Panc1 (cell line): Measurements from ENCODE around the gene IL36G. TPM values are rescaled to one million over a fixed set of nuclear protein-coding genes. Genes with fewer than 3 reads are reported as not detected.

Experiments
- ATAC-seq: fragments of 200-7000 bp; cut with Tn5 transposase; 2 replicates; pipeline ENCODE4 v1.9.1; 2020; ENCODE audit warnings: mild to moderate bottlenecking, moderate library complexity
- BruUV-seq: library from RNA; stranded (reverse); fragments of 400-500 nt; replicated peaks from 2 replicates; lab custom pipeline; 2021; lab: Mats Ljungman, UMichigan
- CTCF ChIA-PET: fragments of 300-600 bp; sonication (Branson Sonifier 250); formaldehyde crosslinking; loops from one replicate; lab custom pipeline; 2022; ENCODE audit warnings: antibody characterized with exemption; lab: Charles Lee
- POLR2A ChIA-PET: fragments of 300-600 bp; sonication (Branson Sonifier 250); formaldehyde crosslinking; loops from one replicate; lab custom pipeline; 2022; ENCODE audit warnings: antibody characterized with exemption; lab: Charles Lee
- DNase-seq: peaks from one replicate; pipeline ENCODE4 v3.0.0-alpha.2; 2010; ENCODE audit warnings: low read depth, low spot score
- H3K27ac ChIP-seq: 2 replicates; pipeline ENCODE4 v1.5.1; 2011; ENCODE audit warnings: mild to moderate bottlenecking, low read length, inconsistent platforms
- H3K27me3 ChIP-seq: fragments of 200-500 bp; sonication (Bioruptor generic); 2 replicates; pipeline ENCODE4 v1.6.0; 2014; ENCODE audit warnings: low read length, inconsistent platforms; ENCODE audit not compliant: control insufficient read depth, insufficient read depth
- H3K36me3 ChIP-seq: fragments of 200-500 bp; sonication (Bioruptor generic); 2 replicates; pipeline ENCODE4 v1.5.1; 2014; ENCODE audit warnings: inconsistent platforms, mild to moderate bottlenecking, low read length, moderate library complexity; ENCODE audit not compliant: control insufficient read depth, insufficient read depth
- H3K4me1 ChIP-seq: 2 replicates; pipeline ENCODE4 v1.5.1; 2011; ENCODE audit warnings: inconsistent platforms, mild to moderate bottlenecking, low read length, moderate library complexity; ENCODE audit not compliant: control insufficient read depth, insufficient read depth
- H3K4me3 ChIP-seq, 2 experiments: 2 replicates each; pipeline ENCODE4 v1.5.1; 2011 to 2012; ENCODE audit warnings: low read depth in 2 of 2, low read length in 2 of 2, mild to moderate bottlenecking in 2 of 2, inconsistent platforms in 1 of 2, moderate library complexity in 1 of 2
- H3K9me3 ChIP-seq: fragments of 200-500 bp; sonication (Bioruptor generic); 2 replicates; pipeline ENCODE4 v1.5.1; 2014; ENCODE audit warnings: low read depth, mild to moderate bottlenecking, inconsistent platforms, low read length, moderate library complexity; ENCODE audit not compliant: control insufficient read depth, insufficient read depth
- CTCF ChIP-seq: fragments of 450-650 bp; IDR thresholded peaks from 2 replicates; pipeline ENCODE4 v1.5.1; 2017; ENCODE audit warnings: mild to moderate bottlenecking
- POLR2AphosphoS5 ChIP-seq: IDR thresholded peaks from 2 replicates; pipeline ENCODE4 v1.6.1; 2012; ENCODE audit warnings: mild to moderate bottlenecking, low read depth, low read length, moderate library complexity
- REST ChIP-seq, 2 experiments: IDR thresholded peaks; 2 replicates each; pipeline ENCODE4 v1.6.1; 2011 to 2012; ENCODE audit warnings: low read depth in 2 of 2, control low read depth in 1 of 2, low read length in 1 of 2, mild to moderate bottlenecking in 1 of 2, moderate library complexity in 1 of 2; ENCODE audit not compliant: insufficient read depth in 1 of 2
- SIN3A ChIP-seq: IDR thresholded peaks from 2 replicates; pipeline ENCODE4 v1.6.1; 2012; ENCODE audit warnings: low read depth, mild to moderate bottlenecking, low read length, moderate library complexity, borderline replicate concordance; ENCODE audit not compliant: insufficient read depth
- TCF7L2 ChIP-seq: IDR thresholded peaks from 2 replicates; pipeline ENCODE4 v1.6.1; 2011; ENCODE audit warnings: mild to moderate bottlenecking, low read depth, low read length, inconsistent platforms
- in situ Hi-C: cut with HindIII; loops from 2 replicates; pipeline ENCODE4 v1.10.0; 2016; ENCODE audit warnings: low sequenced_read_pairs, low pct_unique_long_range_greater_than_20kb
- intact Hi-C: fragments of 100-400 bp; cut with micrococcal nuclease; formaldehyde crosslinking; loops from one replicate; pipeline ENCODE4 v1.10.0; 2022; ENCODE audit not compliant: unreplicated experiment
- total RNA-seq: library from RNA; stranded (reverse); gene quantifications from one replicate; pipeline ENCODE4 v1.2.1, GENCODE V29; 2021; ENCODE audit not compliant: unreplicated experiment

Gene IL36G
- total RNA-seq, 1 experiment from 2014 or later: not detected

DNA sequence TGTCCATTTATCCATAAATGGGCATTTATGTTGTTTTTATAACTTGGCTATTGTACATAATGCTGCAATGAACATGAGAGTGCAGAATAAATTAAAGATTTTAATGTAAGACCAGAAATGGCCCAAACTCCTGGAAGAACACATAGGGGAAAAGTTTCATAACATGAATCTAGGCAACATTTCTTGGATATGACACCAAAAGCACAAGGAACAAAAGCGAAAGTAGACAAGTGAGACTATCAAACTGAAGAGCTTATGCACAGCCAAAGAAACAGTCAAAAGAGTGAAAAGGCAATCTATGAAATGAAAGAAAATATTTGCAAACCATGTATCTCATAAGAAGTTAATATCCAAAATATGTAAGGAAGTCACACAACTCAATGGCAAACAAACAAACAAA is 33.3 kb downstream of the IL36G start:
- BruUV-seq: no TSS peak
- ChIA-PET CTCF (no interaction called here), POLR2A (no interaction called here)
- TF ChIP-seq REST (IDR thresholded peaks at IDR 0.05; ENCODE audit: insufficient read depth in 1 of 2, low read depth in 2 of 2, low read length in 1 of 2) (no peak), POLR2AphosphoS5 (no peak), SIN3A (no peak), TCF7L2 (no peak), CTCF (no peak)
- DNase-seq (no peak), ATAC-seq (no peak)
- Histone ChIP-seq H3K9me3 (no peaks in the 10 kb centered on the region), H3K4me1 (no peaks in the 10 kb centered on the region), H3K27me3 (no peaks in the 10 kb centered on the region), H3K4me3 (no peak overlapping the region), H3K27ac (no peak overlapping the region), H3K36me3 (no peaks in the 10 kb centered on the region)
- intact Hi-C loops: no loop called here
- in situ Hi-C loops: no loop called here

DNA sequence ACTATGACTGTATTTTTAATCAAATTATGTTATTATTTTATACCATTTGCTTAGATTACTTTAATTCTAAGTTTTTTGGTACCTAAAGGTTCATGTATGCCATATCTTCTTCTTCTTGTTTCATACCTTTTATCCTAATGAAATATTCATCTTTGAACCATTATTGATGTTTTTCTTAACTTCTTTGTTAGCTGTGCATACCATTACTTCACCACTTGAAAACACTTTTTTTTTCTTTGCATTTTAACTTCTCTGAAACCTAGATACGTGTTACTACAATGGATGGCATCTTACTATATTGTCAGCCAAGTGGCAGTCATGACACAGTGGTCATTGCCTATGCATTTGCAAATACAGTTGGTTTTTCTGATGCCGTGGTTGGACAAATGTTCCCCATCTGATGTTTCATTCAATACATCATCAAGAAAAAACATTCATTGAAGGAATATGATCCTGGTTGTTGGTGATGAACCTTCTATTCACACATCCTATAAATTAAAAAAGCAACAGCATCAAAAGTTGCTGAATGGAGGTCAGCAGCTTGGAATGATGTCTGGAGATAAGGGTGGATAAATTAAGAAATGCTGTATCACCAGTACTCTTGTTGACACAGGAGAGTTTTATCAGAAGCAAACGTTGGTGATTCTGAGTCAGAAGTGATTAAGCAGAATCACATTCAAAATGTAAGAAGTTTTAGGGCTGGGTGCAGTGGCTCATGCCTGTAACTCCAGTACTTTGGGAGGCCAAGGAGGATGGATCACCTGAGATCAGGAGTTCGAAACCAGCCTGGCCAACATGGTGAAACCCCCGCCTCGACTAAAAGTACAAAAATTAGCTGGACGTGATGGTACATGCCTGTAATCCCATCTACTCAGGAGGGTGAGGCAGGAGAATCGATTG is 34.9 kb downstream of the IL36G start:
- ATAC-seq (peak; percentile 92), DNase-seq (peak; percentile 32)
- no peak overlapping the region for H3K27ac ChIP-seq
- CTCF ChIA-PET: no interaction called here
- no peak for TF ChIP-seq TCF7L2
- TF ChIP-seq REST (IDR thresholded peaks at IDR 0.05; ENCODE audit: insufficient read depth in 1 of 2, low read depth in 2 of 2, low read length in 1 of 2): no peak
- no peak for TF ChIP-seq SIN3A
- TF ChIP-seq CTCF: no peak
- no peak for TF ChIP-seq POLR2AphosphoS5
- no peaks in the 10 kb centered on the region for H3K36me3 ChIP-seq
- intact Hi-C loops: no loop called here
- H3K4me3 ChIP-seq: no peak overlapping the region
- POLR2A ChIA-PET: no interaction called here
- H3K4me1 ChIP-seq: no peaks in the 10 kb centered on the region
- H3K27me3 ChIP-seq: no peaks in the 10 kb centered on the region
- no peaks in the 10 kb centered on the region for H3K9me3 ChIP-seq
- in situ Hi-C loops: no loop called here
- no TSS peak for BruUV-seq
